HG03439 (cell line): ENCODE measurements around the gene KRT33A.
"Not testable (repeated sequence)": the region's sequence is repeated elsewhere in the genome, so short reads cannot be mapped to it uniquely, and the experiment has no call there.

Experiments used
- ATAC-seq: cut with Tn5 transposase; IDR thresholded peaks from one replicate; pipeline ENCODE4 v1.9.1; 2021; ENCODE audit warnings: mild to moderate bottlenecking, moderate library complexity; ENCODE audit not compliant: unreplicated experiment

KRT33A gene

GRCh38 chr17:41350381-41350878, at the start of gene KRT33A:
Gene KRT33A, minus strand, starts transcription at chr17:41350828. Its CDS starts 61 bp downstream, at chr17:41350767.
- ATAC-seq, result not testable (repeated sequence)

- ATAC-seq, result no peak
Measured at GRCh38 chr17:41396996-41397660, 46.5 kb upstream of the KRT33A start, which contains the start of gene KRT31. Gene KRT31, minus strand, starts transcription at chr17:41397608. Its CDS starts 69 bp downstream, at chr17:41397539.

GRCh38 chr17:41396340-41396739, 45.7 kb upstream of the KRT33A start:
- ATAC-seq, result no peak

GRCh38 chr17:41395611-41396010, 45.0 kb upstream of the KRT33A start:
- no peak for ATAC-seq

GRCh38 chr17:41395044-41395443, 44.4 kb upstream of the KRT33A start:
- ATAC-seq, result not testable (repeated sequence)

- no peak for ATAC-seq
Measured at GRCh38 chr17:41394254-41394996, 43.8 kb upstream of the KRT33A start.

GRCh38 chr17:41393826-41394225, 43.2 kb upstream of the KRT33A start:
- no peak for ATAC-seq

GRCh38 chr17:41393294-41393693, 42.7 kb upstream of the KRT33A start:
- no peak for ATAC-seq

- ATAC-seq, result no peak
Measured at GRCh38 chr17:41392278-41392677, 41.6 kb upstream of the KRT33A start.

GRCh38 chr17:41391535-41391934, 40.9 kb upstream of the KRT33A start:
- ATAC-seq, result no peak

- ATAC-seq, result no peak
Measured at GRCh38 chr17:41390411-41390938, 39.8 kb upstream of the KRT33A start.

- ATAC-seq, result no peak
Measured at GRCh38 chr17:41387670-41388069, 37.0 kb upstream of the KRT33A start.

- ATAC-seq, result no peak
Measured at GRCh38 chr17:41386227-41386626, 35.6 kb upstream of the KRT33A start.

- ATAC-seq, result no peak
Measured at GRCh38 chr17:41383690-41384089, 33.1 kb upstream of the KRT33A start.

GRCh38 chr17:41382394-41382793, 31.8 kb upstream of the KRT33A start:
- no peak for ATAC-seq

GRCh38 chr17:41381943-41382342, 31.3 kb upstream of the KRT33A start, which contains the start of gene KRT34:
Gene KRT34, minus strand, starts transcription at chr17:41382306. Its CDS starts 60 bp downstream, at chr17:41382246.
- not testable (repeated sequence) for ATAC-seq

- not testable (repeated sequence) for ATAC-seq
Measured at GRCh38 chr17:41380091-41380490, 29.5 kb upstream of the KRT33A start.

- no peak for ATAC-seq
Measured at GRCh38 chr17:41377546-41377945, 26.9 kb upstream of the KRT33A start.

- ATAC-seq, result no peak
Measured at GRCh38 chr17:41369713-41370112, 19.1 kb upstream of the KRT33A start, which contains the start of gene KRT33B. Gene KRT33B, minus strand, starts transcription at chr17:41369813. Its CDS starts 63 bp downstream, at chr17:41369750.

- ATAC-seq, result no peak
Measured at GRCh38 chr17:41369023-41369422, 18.4 kb upstream of the KRT33A start.

GRCh38 chr17:41367426-41368075, 16.9 kb upstream of the KRT33A start:
- no peak for ATAC-seq
